H1 (cell line): Measurements from ENCODE around the gene ENKD1. TPM values are rescaled to one million over a fixed set of nuclear protein-coding genes. Genes with fewer than 3 reads are reported as not detected.
A peak's percentile ranks its signal among the peaks of the same experiment; 100 is the strongest.

Source experiments
- CHD7 ChIP-seq: fragments of 300-600 bp; sonication (generic); IDR thresholded peaks from 2 replicates; pipeline ENCODE4 v1.7.1; 2012; ENCODE audit warnings: low read length, moderate library complexity, mild to moderate bottlenecking, inconsistent platforms; ENCODE audit not compliant: insufficient replicate concordance
- CREB1 ChIP-seq: IDR thresholded peaks from 2 replicates; pipeline ENCODE4 v1.6.1; 2012; ENCODE audit warnings: inconsistent platforms
- CTCF ChIP-seq, 3 experiments: IDR thresholded peaks; 1 replicate in 2 of 3; 2 replicates in 1 of 3; pipeline versions ENCODE4 v1.5.1 to v1.6.1; 2011; ENCODE audit warnings: low read length in 3 of 3, mild to moderate bottlenecking in 3 of 3, inconsistent platforms in 2 of 3, low read depth in 1 of 3, moderate library complexity in 1 of 3; ENCODE audit not compliant: insufficient read depth in 1 of 3; ENCODE audit errors: control extremely low read depth in 1 of 3
- KDM5A ChIP-seq: fragments of 200-600 bp; IDR thresholded peaks from 2 replicates; pipeline ENCODE4 v1.7.1; 2012; ENCODE audit warnings: mild to moderate bottlenecking, low read length, inconsistent platforms, mixed read lengths
- NRF1 ChIP-seq: IDR thresholded peaks from 2 replicates; pipeline ENCODE4 v1.6.1; 2011; ENCODE audit warnings: mild to moderate bottlenecking, low read depth, low read length, improper control_type of control experiment
- YY1 ChIP-seq: IDR thresholded peaks from 2 replicates; pipeline ENCODE4 v1.6.1; 2011; ENCODE audit warnings: low read depth, mild to moderate bottlenecking, low read length
- polyA plus RNA-seq, 7 experiments: library from polyadenylated mRNA; depleted of rRNA in 3 of 7; stranded (reverse) in 5 of 7; unstranded in 2 of 7; fragments of >200 nt in 5 of 7; fragments of 200-250 nt in 2 of 7; gene quantifications; 1 replicate in 5 of 7; 2 replicates in 1 of 7; 4 replicates in 1 of 7; pipeline versions ENCODE4 v1.2.1 to v1.2.3, GENCODE V29; 2011 to 2013; ENCODE audit warnings: missing spikeins in 2 of 7, mixed read lengths in 2 of 7
- total RNA-seq: library from RNA; stranded (reverse); fragmentation: NEBNext Ultra II Directional; extraction: Animal tissue kit (Norgen Biotek cat#: 25700); gene quantifications from 2 replicates; pipeline ENCODE4 v1.2.1, GENCODE V29; 2021

Gene ENKD1
- total and polyA plus RNA-seq, 2 of the 8 experiments (the other 6 are each of a cell fraction or from before 2014, with no cell fraction given) = 12.9 to 16.1 TPM

- no peak for TF ChIP-seq CHD7
- no peak for TF ChIP-seq YY1
- TF ChIP-seq CREB1 = peak; percentile 56
- TF ChIP-seq CTCF (IDR thresholded peaks at IDR 0.05; ENCODE audit: control extremely low read depth in 1 of 3, insufficient read depth in 1 of 3, low read depth in 1 of 3, low read length in 3 of 3) = no peak
- peak; percentile 95 for TF ChIP-seq NRF1
- no peak for TF ChIP-seq KDM5A
Measured at GRCh38 chr16:67659675-67660563, 6.6 kb downstream of the ENKD1 start, which contains the start of gene ACD (continued).
